IPS-20b (cell line): ENCODE results near the gene ZFPM1.
A peak's percentile ranks its signal among the peaks of the same experiment; 100 is the strongest.

Experiments
- H3K27ac ChIP-seq: one replicate; pipeline ENCODE4 v1.5.1; 2013; ENCODE audit warnings: low read length
- H3K27me3 ChIP-seq: 2 replicates; pipeline ENCODE4 v1.6.1; 2013; ENCODE audit warnings: mild to moderate bottlenecking, low read length, inconsistent platforms; ENCODE audit not compliant: insufficient read depth
- H3K36me3 ChIP-seq: 2 replicates; pipeline ENCODE4 v1.6.1; 2013; ENCODE audit warnings: low read depth, mild to moderate bottlenecking, inconsistent platforms, low read length, moderate library complexity; ENCODE audit not compliant: insufficient read depth
- H3K4me1 ChIP-seq: 2 replicates; pipeline ENCODE4 v1.6.1; 2013; ENCODE audit warnings: mild to moderate bottlenecking, control low read depth, inconsistent platforms, low read length, moderate library complexity; ENCODE audit not compliant: insufficient read depth
- H3K4me3 ChIP-seq: 2 replicates; pipeline ENCODE4 v1.5.1; 2013; ENCODE audit warnings: mild to moderate bottlenecking, low read length, inconsistent platforms
- H3K9ac ChIP-seq: 2 replicates; pipeline ENCODE4 v1.6.1; 2013; ENCODE audit warnings: low read depth, mild to moderate bottlenecking, inconsistent platforms, low read length, moderate library complexity
- H3K9me3 ChIP-seq: 2 replicates; pipeline ENCODE4 v1.6.1; 2013; ENCODE audit warnings: mild to moderate bottlenecking, low read depth, low read length, inconsistent platforms; ENCODE audit not compliant: insufficient read depth

Gene ZFPM1

GRCh38 chr16:88556294-88556988, 103.4 kb downstream of the ZFPM1 start:
- Histone ChIP-seq H3K27ac (no peak overlapping the region), H3K27me3 (no peaks in the 10 kb centered on the region; the same call in 1 of the 2 replicates), H3K36me3 (no peaks in the 10 kb centered on the region), H3K4me3 (no peak overlapping the region), H3K9me3 (no peaks in the 10 kb centered on the region), H3K9ac (no peak overlapping the region), H3K4me1 (no peaks in the 10 kb centered on the region)

- H3K4me3 ChIP-seq: no peak overlapping the region
- H3K9ac ChIP-seq: no peak overlapping the region
- no peak overlapping the region for H3K27ac ChIP-seq
- no peaks in the 10 kb centered on the region for H3K4me1 ChIP-seq
- H3K36me3 ChIP-seq: no peaks in the 10 kb centered on the region
- peaks cover 8% of the 10 kb centered on the region for H3K27me3 ChIP-seq
- no peaks in the 10 kb centered on the region for H3K9me3 ChIP-seq
Measured at GRCh38 chr16:88558457-88559442, 105.7 kb downstream of the ZFPM1 start.

GRCh38 chr16:88560714-88561484, 107.8 kb downstream of the ZFPM1 start:
- Histone ChIP-seq H3K9me3 (no peaks in the 10 kb centered on the region), H3K9ac (no peak overlapping the region), H3K4me1 (no peaks in the 10 kb centered on the region), H3K4me3 (no peak overlapping the region), H3K36me3 (no peaks in the 10 kb centered on the region), H3K27ac (no peak overlapping the region), H3K27me3 (peaks cover 8% of the 10 kb centered on the region)

GRCh38 chr16:88561485-88562359, 108.6 kb downstream of the ZFPM1 start:
- Histone ChIP-seq H3K4me1 (no peaks in the 10 kb centered on the region), H3K9me3 (no peaks in the 10 kb centered on the region), H3K9ac (no peak overlapping the region)

GRCh38 chr16:88566158-88566557, 113.1 kb downstream of the ZFPM1 start:
- Histone ChIP-seq H3K9ac (no peak overlapping the region), H3K36me3 (no peaks in the 10 kb centered on the region), H3K4me3 (no peak overlapping the region), H3K27me3 (peaks cover 8% of the 10 kb centered on the region), H3K9me3 (no peaks in the 10 kb centered on the region), H3K4me1 (peaks cover 3% of the 10 kb centered on the region; the same call in 1 of the 2 replicates), H3K27ac (no peak overlapping the region)

More at GRCh38 chr16:88561485-88562359, 108.6 kb downstream of the ZFPM1 start:
- H3K4me3 ChIP-seq: no peak overlapping the region
- H3K27me3 ChIP-seq: peaks cover 8% of the 10 kb centered on the region
- H3K27ac ChIP-seq: no peak overlapping the region
- no peaks in the 10 kb centered on the region for H3K36me3 ChIP-seq

- no peak overlapping the region for H3K27ac ChIP-seq
- H3K4me1 ChIP-seq: peaks cover 8% of the 10 kb centered on the region; the same call in 1 of the 2 replicates
- peaks cover 15% of the 10 kb centered on the region; the same call in 1 of the 2 replicates for H3K36me3 ChIP-seq
- no peaks in the 10 kb centered on the region for H3K9me3 ChIP-seq
- H3K27me3 ChIP-seq: no peaks in the 10 kb centered on the region
- peak overlapping the region; percentile 96 for H3K4me3 ChIP-seq
- H3K9ac ChIP-seq: peak overlapping the region; percentile 92; the same call in 1 of the 2 replicates
Measured at GRCh38 chr16:88568710-88569613, 115.9 kb downstream of the ZFPM1 start.

GRCh38 chr16:88569614-88569984, 116.5 kb downstream of the ZFPM1 start:
- Histone ChIP-seq H3K36me3 (peaks cover 17% of the 10 kb centered on the region; the same call in 1 of the 2 replicates), H3K27ac (no peak overlapping the region), H3K9ac (peak overlapping the region; percentile 92; the same call in 1 of the 2 replicates), H3K9me3 (no peaks in the 10 kb centered on the region), H3K4me3 (peak overlapping the region; percentile 96), H3K4me1 (peaks cover 8% of the 10 kb centered on the region; the same call in 1 of the 2 replicates), H3K27me3 (no peaks in the 10 kb centered on the region)

- Histone ChIP-seq H3K27me3 (no peaks in the 10 kb centered on the region), H3K4me1 (peaks cover 8% of the 10 kb centered on the region; the same call in 1 of the 2 replicates), H3K36me3 (peaks cover 17% of the 10 kb centered on the region; the same call in 1 of the 2 replicates), H3K27ac (no peak within 1 kb of the TSS), H3K9ac (peak within 1 kb of the TSS; percentile 92), H3K4me3 (peak within 1 kb of the TSS; percentile 96), H3K9me3 (no peaks in the 10 kb centered on the region)
Measured at GRCh38 chr16:88569985-88570690, 117.1 kb downstream of the ZFPM1 start, which contains the start of gene ZC3H18. Gene ZC3H18, plus strand, starts transcription at chr16:88570403. Its CDS starts 6,721 bp downstream, at chr16:88577124.

GRCh38 chr16:88570691-88571092, 117.6 kb downstream of the ZFPM1 start:
- Histone ChIP-seq H3K9me3 (no peaks in the 10 kb centered on the region), H3K9ac (peak overlapping the region; percentile 86), H3K36me3 (peaks cover 20% of the 10 kb centered on the region; the same call in 1 of the 2 replicates), H3K27me3 (no peaks in the 10 kb centered on the region), H3K4me1 (peaks cover 8% of the 10 kb centered on the region; the same call in 1 of the 2 replicates), H3K27ac (no peak overlapping the region), H3K4me3 (peak overlapping the region; percentile 96)
